ENCODE results near the gene SFI1. TPM values are rescaled to one million over a fixed set of nuclear protein-coding genes. Genes with fewer than 3 reads are reported as not detected.

Gene SFI1
- total RNA-seq, 2 experiments from 2014 or later: 174 to 183 TPM

- POLR2A ChIA-PET: interaction anchor here (1.2 kb wide), 1 partner anchor 10 kb away, joined by 3 read pairs; no protein-coding TSS in a partner anchor
- Mint-ChIP-seq H3K36me3 (ENCODE audit: low read depth) (peaks cover 2% of the 10 kb centered on the region), H3K27me3 (no peaks in the 10 kb centered on the region), H3K4me1 (peaks cover 37% of the 10 kb centered on the region), H3K27ac (no peak overlapping the region), H3K9me3 (no peaks in the 10 kb centered on the region), H3K4me3 (no peak overlapping the region)
- CTCF ChIA-PET: interaction anchor here (0.6 kb wide), 2 partner anchors 16 to 232 kb away, joined by 3 read pairs; no protein-coding TSS in a partner anchor
- no peak for DNase-seq
Observed at GRCh38 chr22:31628362-31628761, 132.0 kb downstream of the SFI1 start.

GRCh38 chr22:31628969-31629708 lies 132.8 kb downstream of the SFI1 start:
- no peak for DNase-seq
- Mint-ChIP-seq H3K4me1 (peaks cover 42% of the 10 kb centered on the region), H3K27me3 (no peaks in the 10 kb centered on the region), H3K4me3 (peak overlapping the region; percentile 83), H3K27ac (peak overlapping the region; percentile 94), H3K36me3 (ENCODE audit: low read depth) (peaks cover 2% of the 10 kb centered on the region), H3K9me3 (no peaks in the 10 kb centered on the region)
- CTCF ChIA-PET: interaction anchor here (1.9 to 2.6 kb wide), 2 partner anchors 11 to 68 kb away, joined by 7 to 10 read pairs; no protein-coding TSS in a partner anchor
- POLR2A ChIA-PET: no interaction called here

GRCh38 chr22:31629741-31630184 lies 133.4 kb downstream of the SFI1 start:
- POLR2A ChIA-PET: interaction anchor here (0.7 to 1.5 kb wide), 3 partner anchors 8 to 286 kb away, joined by 3 to 4 read pairs (median 4); no protein-coding TSS in a partner anchor

GRCh38 chr22:31630331-31631329 lies 134.3 kb downstream of the SFI1 start:
- ChIA-PET CTCF (interaction anchor here (0.5 to 2.6 kb wide), 14 partner anchors 7 to 265 kb away, joined by 3 to 10 read pairs (median 3); no protein-coding TSS in a partner anchor), POLR2A (interaction anchor here (0.6 to 1.5 kb wide), 5 partner anchors 8 to 851 kb away, joined by 3 to 4 read pairs (median 3); partner anchors contain the start of gene PATZ1)
- Mint-ChIP-seq H3K27me3 (no peaks in the 10 kb centered on the region), H3K36me3 (ENCODE audit: low read depth) (peaks cover 2% of the 10 kb centered on the region), H3K9me3 (no peaks in the 10 kb centered on the region), H3K4me3 (peak overlapping the region; percentile 83), H3K27ac (peak overlapping the region; percentile 94), H3K4me1 (peaks cover 41% of the 10 kb centered on the region)
- peak; percentile 91 for DNase-seq

More at GRCh38 chr22:31629741-31630184, 133.4 kb downstream of the SFI1 start:
- peaks cover 40% of the 10 kb centered on the region for H3K4me1 Mint-ChIP-seq
- no peak for DNase-seq
- no peaks in the 10 kb centered on the region for H3K27me3 Mint-ChIP-seq
- peaks cover 2% of the 10 kb centered on the region for H3K36me3 Mint-ChIP-seq (ENCODE audit: low read depth)
- CTCF ChIA-PET: interaction anchor here (0.9 to 2.6 kb wide), 8 partner anchors 10 to 73 kb away, joined by 3 to 10 read pairs (median 5); no protein-coding TSS in a partner anchor
- no peaks in the 10 kb centered on the region for H3K9me3 Mint-ChIP-seq
- peak overlapping the region; percentile 83 for H3K4me3 Mint-ChIP-seq
- peak overlapping the region; percentile 94 for H3K27ac Mint-ChIP-seq

GRCh38 chr22:31631436-31631835 lies 135.1 kb downstream of the SFI1 start:
- CTCF ChIA-PET: interaction anchor here (1.0 to 2.6 kb wide), 7 partner anchors 8 to 319 kb away, joined by 3 to 10 read pairs (median 4); no protein-coding TSS in a partner anchor
- no peaks in the 10 kb centered on the region for H3K27me3 Mint-ChIP-seq
- peaks cover 34% of the 10 kb centered on the region for H3K4me1 Mint-ChIP-seq
- POLR2A ChIA-PET: interaction anchor here (1.5 kb wide), 1 partner anchor 11 kb away, joined by 4 read pairs; no protein-coding TSS in a partner anchor
- no peak for DNase-seq
- H3K27ac Mint-ChIP-seq: peak overlapping the region; percentile 83
- no peaks in the 10 kb centered on the region for H3K36me3 Mint-ChIP-seq (ENCODE audit: low read depth)
- peak overlapping the region; percentile 83 for H3K4me3 Mint-ChIP-seq
- no peaks in the 10 kb centered on the region for H3K9me3 Mint-ChIP-seq

- H3K4me1 Mint-ChIP-seq: peaks cover 47% of the 10 kb centered on the region
- peaks cover 3% of the 10 kb centered on the region for H3K36me3 Mint-ChIP-seq (ENCODE audit: low read depth)
- ChIA-PET CTCF (interaction anchor here (0.6 kb wide), 1 partner anchor 8 kb away, joined by 5 read pairs; no protein-coding TSS in a partner anchor), POLR2A (no interaction called here)
- DNase-seq: no peak
- no peaks in the 10 kb centered on the region for H3K27me3 Mint-ChIP-seq
- H3K9me3 Mint-ChIP-seq: no peaks in the 10 kb centered on the region
- H3K4me3 Mint-ChIP-seq: no peak overlapping the region
- H3K27ac Mint-ChIP-seq: no peak overlapping the region
Observed at GRCh38 chr22:31635638-31636306, 139.4 kb downstream of the SFI1 start.

- ChIA-PET POLR2A (interaction anchor here (0.6 kb wide), 1 partner anchor 193 kb away, joined by 4 read pairs; no protein-coding TSS in a partner anchor), CTCF (interaction anchor here (0.6 to 1.3 kb wide), 3 partner anchors 28 to 341 kb away, joined by 3 to 4 read pairs (median 3); no protein-coding TSS in a partner anchor)
- Mint-ChIP-seq H3K9me3 (no peaks in the 10 kb centered on the region), H3K27me3 (no peaks in the 10 kb centered on the region), H3K27ac (peak overlapping the region; percentile 54), H3K4me1 (peaks cover 42% of the 10 kb centered on the region), H3K36me3 (ENCODE audit: low read depth) (peaks cover 9% of the 10 kb centered on the region), H3K4me3 (no peak overlapping the region)
- DNase-seq: no peak
Observed at GRCh38 chr22:31637447-31637890, 141.1 kb downstream of the SFI1 start.

GRCh38 chr22:31637891-31638618 lies 141.7 kb downstream of the SFI1 start:
- CTCF ChIA-PET: interaction anchor here (1.3 kb wide), 1 partner anchor 27 kb away, joined by 3 read pairs; no protein-coding TSS in a partner anchor
- H3K9me3 Mint-ChIP-seq: no peaks in the 10 kb centered on the region
- DNase-seq: no peak
- POLR2A ChIA-PET: interaction anchor here (0.6 kb wide), 2 partner anchors 8 to 192 kb away, joined by 3 to 4 read pairs; no protein-coding TSS in a partner anchor
- H3K27me3 Mint-ChIP-seq: no peaks in the 10 kb centered on the region
- no peak overlapping the region for H3K4me3 Mint-ChIP-seq
- H3K27ac Mint-ChIP-seq: peak overlapping the region; percentile 64
- H3K36me3 Mint-ChIP-seq (ENCODE audit: low read depth): peaks cover 9% of the 10 kb centered on the region
- H3K4me1 Mint-ChIP-seq: peaks cover 42% of the 10 kb centered on the region

GRCh38 chr22:31639436-31640039 lies 143.2 kb downstream of the SFI1 start:
- Mint-ChIP-seq H3K27ac (peak overlapping the region; percentile 62), H3K27me3 (no peaks in the 10 kb centered on the region), H3K4me1 (peaks cover 42% of the 10 kb centered on the region), H3K9me3 (no peaks in the 10 kb centered on the region), H3K4me3 (no peak overlapping the region), H3K36me3 (ENCODE audit: low read depth) (peaks cover 15% of the 10 kb centered on the region)
- ChIA-PET CTCF (interaction anchor here (0.6 to 1.4 kb wide), 3 partner anchors 9 to 246 kb away, joined by 3 to 10 read pairs (median 3); no protein-coding TSS in a partner anchor), POLR2A (no interaction called here)
- no peak for DNase-seq

GRCh38 chr22:31646186-31647019 lies 150.1 kb downstream of the SFI1 start:
- ChIA-PET CTCF (interaction anchor here (1.3 to 1.4 kb wide), 2 partner anchors 12 kb away, joined by 3 to 5 read pairs; no protein-coding TSS in a partner anchor), POLR2A (no interaction called here)
- Mint-ChIP-seq H3K27ac (no peak overlapping the region), H3K27me3 (no peaks in the 10 kb centered on the region), H3K4me3 (no peak overlapping the region), H3K9me3 (no peaks in the 10 kb centered on the region), H3K36me3 (ENCODE audit: low read depth) (peaks cover 30% of the 10 kb centered on the region), H3K4me1 (peaks cover 11% of the 10 kb centered on the region)
- DNase-seq: no peak

Measured in activated CD4-positive, alpha-beta T cell treated with anti-CD3 and anti-CD28 coated beads, Interleukin-2, amount 10 ng/mL, durations not matched to agents 7 days and 5 days (primary cell).